Lower leg skin (tissue), 4 donors: ENCODE results near the gene WBP2NL. TPM values are rescaled to one million over a fixed set of nuclear protein-coding genes. Genes with fewer than 3 reads are reported as not detected.

Experiments used
- DNase-seq, 2 donors: peaks; one replicate each; pipeline ENCODE4 v3.0.0-alpha.2; 2019; ENCODE audit warnings: low spot score in 2 of 2
- H3K4me3 ChIP-seq: fragments of 200-600 bp; sonication (generic); 2 replicates; pipeline ENCODE4 v1.5.1; 2017; ENCODE audit warnings: mild to moderate bottlenecking, low read depth; ENCODE audit not compliant: poor library complexity, severe bottlenecking
- POLR2A ChIP-seq, 2 donors: fragments of 450-650 bp; IDR thresholded peaks; one replicate each; pipeline ENCODE4 v1.6.1; 2016 to 2017; ENCODE audit warnings: antibody characterized with exemption in 2 of 2, mild to moderate bottlenecking in 1 of 2, moderate library complexity in 1 of 2
- WGBS, 2 donors: methylation state at CpG; one replicate each; pipeline ENCODE4 v1.1.5; 2018; 5-methylcytosine and 5-hydroxymethylcytosine counted together
- intact Hi-C: fragments of 100-400 bp; cut with DNase I; formaldehyde crosslinking; loops from one replicate; pipeline ENCODE4 v1.15.0; 2023; ENCODE audit warnings: low total_unique reads
- total RNA-seq, 4 donors: library from RNA; depleted of rRNA; stranded (reverse); fragments of >200 nt; gene quantifications; one replicate each; pipeline ENCODE4 v1.1.0, GENCODE V29; 2016
- TF ChIP-seq, protein P1 (sequence below), 3 donors: fragments of 450-650 bp; IDR thresholded peaks; one replicate each; pipeline ENCODE4 v1.5.1; 2016; ENCODE audit warnings: antibody characterized with exemption in 3 of 3, mild to moderate bottlenecking in 3 of 3, moderate library complexity in 2 of 3

WBP2NL gene
- total RNA-seq, 4 donors from 2014 or later = 1.4 to 2.0 (median 1.8) TPM

DNA sequence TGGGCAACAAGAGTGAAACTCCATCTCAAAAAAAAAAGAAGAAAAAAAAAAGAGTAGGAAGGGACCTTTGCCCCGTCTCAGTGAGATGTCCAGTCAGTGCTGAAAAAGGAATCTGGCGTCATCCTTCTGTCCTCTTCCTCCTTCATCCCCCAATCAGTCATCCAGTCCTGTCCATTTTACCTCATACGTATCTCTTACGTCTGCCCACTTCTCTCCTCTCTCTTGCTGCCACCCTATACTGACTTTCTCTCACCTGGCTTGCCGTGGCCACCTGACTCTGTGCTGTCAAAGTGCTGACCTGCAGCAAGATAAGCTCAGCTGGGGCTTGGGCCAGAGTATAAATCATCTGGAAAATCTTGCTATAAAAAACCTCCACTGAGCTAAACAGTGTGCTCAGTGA, 15.7 kb upstream of the WBP2NL start:
- intact Hi-C loops = no loop called here
- no peak for TF ChIP-seq POLR2A (IDR thresholded peaks at IDR 0.05)
- TF ChIP-seq, protein P1, sequence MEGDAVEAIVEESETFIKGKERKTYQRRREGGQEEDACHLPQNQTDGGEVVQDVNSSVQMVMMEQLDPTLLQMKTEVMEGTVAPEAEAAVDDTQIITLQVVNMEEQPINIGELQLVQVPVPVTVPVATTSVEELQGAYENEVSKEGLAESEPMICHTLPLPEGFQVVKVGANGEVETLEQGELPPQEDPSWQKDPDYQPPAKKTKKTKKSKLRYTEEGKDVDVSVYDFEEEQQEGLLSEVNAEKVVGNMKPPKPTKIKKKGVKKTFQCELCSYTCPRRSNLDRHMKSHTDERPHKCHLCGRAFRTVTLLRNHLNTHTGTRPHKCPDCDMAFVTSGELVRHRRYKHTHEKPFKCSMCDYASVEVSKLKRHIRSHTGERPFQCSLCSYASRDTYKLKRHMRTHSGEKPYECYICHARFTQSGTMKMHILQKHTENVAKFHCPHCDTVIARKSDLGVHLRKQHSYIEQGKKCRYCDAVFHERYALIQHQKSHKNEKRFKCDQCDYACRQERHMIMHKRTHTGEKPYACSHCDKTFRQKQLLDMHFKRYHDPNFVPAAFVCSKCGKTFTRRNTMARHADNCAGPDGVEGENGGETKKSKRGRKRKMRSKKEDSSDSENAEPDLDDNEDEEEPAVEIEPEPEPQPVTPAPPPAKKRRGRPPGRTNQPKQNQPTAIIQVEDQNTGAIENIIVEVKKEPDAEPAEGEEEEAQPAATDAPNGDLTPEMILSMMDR (IDR thresholded peaks at IDR 0.05) = no peak
- no peak for DNase-seq
- H3K4me3 ChIP-seq = no peak overlapping the region
- whole genome bisulfite sequencing, 2 donors = 79 to 80% methylated on average over 5 of the region's 5 CpGs

- no peak for TF ChIP-seq POLR2A (IDR thresholded peaks at IDR 0.05)
- TF ChIP-seq, protein P1 (IDR thresholded peaks at IDR 0.05) = no peak
- intact Hi-C loops = no loop called here
- DNase-seq = no peak
- 61 to 73% methylated on average over 6 of the region's 6 CpGs for WGBS, 2 donors
- no peak overlapping the region for H3K4me3 ChIP-seq
These were observed 14.8 kb upstream of the WBP2NL start for GRCh38 chr22:41983513-41984405.

DNA sequence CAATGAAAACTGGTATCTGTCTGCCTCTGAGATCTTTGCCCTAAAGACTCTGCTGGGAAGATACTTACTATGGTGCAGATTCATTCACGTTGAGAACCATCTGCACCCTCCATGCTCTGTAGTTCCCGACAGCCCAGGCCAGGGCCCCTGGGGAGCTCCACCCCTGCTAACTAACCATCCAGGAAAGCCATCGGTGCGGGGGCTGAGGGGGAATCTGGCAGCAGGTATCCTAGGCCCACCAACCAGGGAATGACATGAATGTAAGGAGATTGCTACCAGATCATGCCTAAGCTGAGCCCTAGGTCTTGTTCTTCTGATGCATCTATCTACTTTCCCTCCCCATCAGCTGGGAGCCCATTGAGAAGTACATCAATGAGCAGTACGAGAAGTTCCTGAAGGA, 11.3 kb upstream of the WBP2NL start:
- TF ChIP-seq, protein P1 (IDR thresholded peaks at IDR 0.05) = no peak
- no peak for TF ChIP-seq POLR2A (IDR thresholded peaks at IDR 0.05)
- intact Hi-C loops = no loop called here
- 91 to 95% methylated on average over 5 of the region's 5 CpGs for WGBS, 2 donors
- DNase-seq = peak in 1 of 2 donors; percentile 31
- no peak overlapping the region for H3K4me3 ChIP-seq

GRCh38 chr22:41989246-41989645, 9.3 kb upstream of the WBP2NL start:
- no peak overlapping the region for H3K4me3 ChIP-seq
- intact Hi-C loops = no loop called here
- WGBS, 2 donors = 83 to 93% methylated on average over 4 of the region's 4 CpGs
- DNase-seq = no peak
- TF ChIP-seq, protein P1 (IDR thresholded peaks at IDR 0.05) = no peak
- TF ChIP-seq POLR2A (IDR thresholded peaks at IDR 0.05) = no peak

DNA sequence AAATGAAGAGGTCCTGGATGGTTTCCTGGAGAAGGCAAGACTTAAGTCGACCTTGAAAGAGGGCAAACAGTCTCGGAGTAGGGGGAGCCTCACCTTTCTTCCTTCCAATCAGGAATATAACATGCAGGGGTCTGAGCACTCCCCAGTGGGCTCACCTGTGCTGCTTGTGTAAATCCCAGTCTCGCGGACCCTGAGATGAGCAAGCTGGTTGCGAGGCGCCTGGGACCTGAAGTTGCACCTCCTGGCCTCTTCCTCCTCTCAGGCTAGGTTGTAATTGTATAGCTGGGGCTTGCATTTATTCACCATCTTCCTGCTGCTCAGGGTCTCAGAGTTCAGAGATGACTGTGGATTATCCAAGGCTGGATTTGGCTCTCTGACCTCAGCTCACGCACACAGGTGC, 7.5 kb upstream of the WBP2NL start:
- intact Hi-C loops = no loop called here
- WGBS, 2 donors = 94 to 96% methylated on average over 7 of the region's 7 CpGs
- no peak overlapping the region for H3K4me3 ChIP-seq
- no peak for TF ChIP-seq POLR2A (IDR thresholded peaks at IDR 0.05)
- DNase-seq = peak in 1 of 2 donors; percentile 45

GRCh38 chr22:41992496-41992895, 6.1 kb upstream of the WBP2NL start:
- intact Hi-C loops = no loop called here
- DNase-seq = peak in 1 of 2 donors; percentile 60
- 92 to 96% methylated on average over 5 of the region's 5 CpGs for WGBS, 2 donors
- TF ChIP-seq POLR2A (IDR thresholded peaks at IDR 0.05) = no peak
- TF ChIP-seq, protein P1 (IDR thresholded peaks at IDR 0.05) = no peak
- no peak overlapping the region for H3K4me3 ChIP-seq
